Measurements from ENCODE around the gene WDR37. TPM values are rescaled to one million over a fixed set of nuclear protein-coding genes. Genes with fewer than 3 reads are reported as not detected.

WDR37 gene
- total RNA-seq, 1 experiment from 2014 or later = 4.5 TPM

- Histone ChIP-seq H3K27ac (ENCODE audit: low read length) (no peak overlapping the region), H3K79me2 (ENCODE audit: low read length) (no peaks in the 10 kb centered on the region), H3K4me1 (ENCODE audit: insufficient read depth, low read length) (no peaks in the 10 kb centered on the region), H3K27me3 (ENCODE audit: low read length) (peaks cover 5% of the 10 kb centered on the region; the same call in 1 of the 2 replicates), H3K9me3 (ENCODE audit: low read length) (no peaks in the 10 kb centered on the region), H3K36me3 (ENCODE audit: low read depth, low read length) (no peaks in the 10 kb centered on the region), H3K9ac (ENCODE audit: low read length) (no peak overlapping the region), H3K9me2 (replicated peaks; ENCODE audit: low read length) (no peaks in the 10 kb centered on the region), H4K20me1 (ENCODE audit: low read length) (no peaks in the 10 kb centered on the region), H3K4me3 (ENCODE audit: low read length) (no peak overlapping the region), H2AFZ (ENCODE audit: low read length) (no peak overlapping the region), H3K4me2 (ENCODE audit: low read length) (no peak overlapping the region), H3F3A (ENCODE audit: low read length, unreplicated experiment) (no peaks in the 10 kb centered on the region)
- DNase-seq (no peak), ATAC-seq (no peak)
- no TSS peak for BruUV-seq (replicated peaks)
- ChIA-PET POLR2A (ENCODE audit: unreplicated experiment) (no interaction called here), CTCF (no interaction called here)
- intact Hi-C loops (cut with micrococcal nuclease) = no loop called here
- no peak for TF ChIP-seq EZH2 (IDR thresholded peaks at IDR 0.05; ENCODE audit: low read length, unreplicated experiment)
- no peak for TF ChIP-seq EZH2phosphoT487 (IDR thresholded peaks at IDR 0.05; ENCODE audit: borderline replicate concordance, low read length)
- TF ChIP-seq CTCF (conservative IDR thresholded peaks at IDR 0.05; ENCODE audit: low read depth, low read length) = no peak
These were observed 92.8 kb downstream of the WDR37 start for GRCh38 chr10:1148855-1149605.

- ATAC-seq (no peak), DNase-seq (no peak)
- Histone ChIP-seq H3K4me1 (ENCODE audit: insufficient read depth, low read length) (no peaks in the 10 kb centered on the region), H3F3A (ENCODE audit: low read length, unreplicated experiment) (no peaks in the 10 kb centered on the region), H3K4me3 (ENCODE audit: low read length) (no peak overlapping the region), H3K9ac (ENCODE audit: low read length) (no peak overlapping the region), H2AFZ (ENCODE audit: low read length) (no peak overlapping the region), H3K9me3 (ENCODE audit: low read length) (no peaks in the 10 kb centered on the region), H3K79me2 (ENCODE audit: low read length) (no peaks in the 10 kb centered on the region), H3K36me3 (ENCODE audit: low read depth, low read length) (no peaks in the 10 kb centered on the region), H3K27me3 (ENCODE audit: low read length) (peaks cover 6% of the 10 kb centered on the region; the same call in 1 of the 2 replicates), H3K27ac (ENCODE audit: low read length) (no peak overlapping the region), H3K4me2 (ENCODE audit: low read length) (no peak overlapping the region), H3K9me2 (replicated peaks; ENCODE audit: low read length) (no peaks in the 10 kb centered on the region), H4K20me1 (ENCODE audit: low read length) (no peaks in the 10 kb centered on the region)
- BruUV-seq (replicated peaks) = no TSS peak
- ChIA-PET CTCF (no interaction called here), POLR2A (ENCODE audit: unreplicated experiment) (no interaction called here)
- TF ChIP-seq EZH2phosphoT487 (IDR thresholded peaks at IDR 0.05; ENCODE audit: borderline replicate concordance, low read length) = no peak
- TF ChIP-seq CTCF (conservative IDR thresholded peaks at IDR 0.05; ENCODE audit: low read depth, low read length) = no peak
- no peak for TF ChIP-seq EZH2 (IDR thresholded peaks at IDR 0.05; ENCODE audit: low read length, unreplicated experiment)
- intact Hi-C loops (cut with micrococcal nuclease) = no loop called here
These were observed 93.8 kb downstream of the WDR37 start for GRCh38 chr10:1149793-1150637.

- no peak overlapping the region for H3K27ac ChIP-seq (ENCODE audit: low read length)
- H3K9me3 ChIP-seq (ENCODE audit: low read length) = no peaks in the 10 kb centered on the region
- ATAC-seq = no peak
- no peaks in the 10 kb centered on the region for H3F3A ChIP-seq (ENCODE audit: low read length, unreplicated experiment)
- no TSS peak for BruUV-seq (replicated peaks)
- H3K9ac ChIP-seq (ENCODE audit: low read length) = no peak overlapping the region
- H3K36me3 ChIP-seq (ENCODE audit: low read depth, low read length) = no peaks in the 10 kb centered on the region
- no peak overlapping the region for H3K4me3 ChIP-seq (ENCODE audit: low read length)
- DNase-seq = no peak
- no peak overlapping the region for H3K4me2 ChIP-seq (ENCODE audit: low read length)
- no peaks in the 10 kb centered on the region for H3K9me2 ChIP-seq (replicated peaks; ENCODE audit: low read length)
- no peak for TF ChIP-seq CTCF (conservative IDR thresholded peaks at IDR 0.05; ENCODE audit: low read depth, low read length)
- TF ChIP-seq EZH2 (IDR thresholded peaks at IDR 0.05; ENCODE audit: low read length, unreplicated experiment) = no peak
- no peaks in the 10 kb centered on the region for H3K79me2 ChIP-seq (ENCODE audit: low read length)
- intact Hi-C loops (cut with micrococcal nuclease) = no loop called here
- H3K27me3 ChIP-seq (ENCODE audit: low read length) = peaks cover 12% of the 10 kb centered on the region; the same call in 1 of the 2 replicates
- ChIA-PET CTCF (no interaction called here), POLR2A (ENCODE audit: unreplicated experiment) (no interaction called here)
- H4K20me1 ChIP-seq (ENCODE audit: low read length) = no peaks in the 10 kb centered on the region
- no peak overlapping the region for H2AFZ ChIP-seq (ENCODE audit: low read length)
- H3K4me1 ChIP-seq (ENCODE audit: insufficient read depth, low read length) = no peaks in the 10 kb centered on the region
These were observed 94.4 kb downstream of the WDR37 start for GRCh38 chr10:1150638-1150955.
